OCI-LY3 (cell line): ENCODE results near the gene HSPA12B.

Experiments
- EZH2phosphoT487 ChIP-seq: fragments of 200-600 bp; shearing (Covaris generic); IDR thresholded peaks from 2 replicates; pipeline ENCODE4 v1.6.1; 2018; ENCODE audit warnings: antibody characterized with exemption, mixed run types, low read depth
- TF ChIP-seq, protein P1 (sequence below): fragments of 200-600, 300-600 bp; sonication (generic); IDR thresholded peaks from 2 replicates; pipeline ENCODE4 v1.5.1; 2014; ENCODE audit warnings: antibody characterized with exemption, low read length, low read depth

- TF ChIP-seq, protein P1, sequence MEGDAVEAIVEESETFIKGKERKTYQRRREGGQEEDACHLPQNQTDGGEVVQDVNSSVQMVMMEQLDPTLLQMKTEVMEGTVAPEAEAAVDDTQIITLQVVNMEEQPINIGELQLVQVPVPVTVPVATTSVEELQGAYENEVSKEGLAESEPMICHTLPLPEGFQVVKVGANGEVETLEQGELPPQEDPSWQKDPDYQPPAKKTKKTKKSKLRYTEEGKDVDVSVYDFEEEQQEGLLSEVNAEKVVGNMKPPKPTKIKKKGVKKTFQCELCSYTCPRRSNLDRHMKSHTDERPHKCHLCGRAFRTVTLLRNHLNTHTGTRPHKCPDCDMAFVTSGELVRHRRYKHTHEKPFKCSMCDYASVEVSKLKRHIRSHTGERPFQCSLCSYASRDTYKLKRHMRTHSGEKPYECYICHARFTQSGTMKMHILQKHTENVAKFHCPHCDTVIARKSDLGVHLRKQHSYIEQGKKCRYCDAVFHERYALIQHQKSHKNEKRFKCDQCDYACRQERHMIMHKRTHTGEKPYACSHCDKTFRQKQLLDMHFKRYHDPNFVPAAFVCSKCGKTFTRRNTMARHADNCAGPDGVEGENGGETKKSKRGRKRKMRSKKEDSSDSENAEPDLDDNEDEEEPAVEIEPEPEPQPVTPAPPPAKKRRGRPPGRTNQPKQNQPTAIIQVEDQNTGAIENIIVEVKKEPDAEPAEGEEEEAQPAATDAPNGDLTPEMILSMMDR: no peak
- no peak for TF ChIP-seq EZH2phosphoT487
Observed at GRCh38 chr20:3786126-3786484, 53.6 kb downstream of the HSPA12B start.
